Stromal cell of bone marrow (primary cell): Measurements from ENCODE around the gene PDXP.

Source experiments
- DNase-seq: peaks from one replicate; pipeline ENCODE4 v3.0.0-alpha.2; 2012; ENCODE audit warnings: low read depth

PDXP gene

GRCh38 chr22:37697538-37697835 is 39.0 kb downstream of the PDXP start:
- no peak for DNase-seq

GRCh38 chr22:37701141-37701786 is 42.7 kb downstream of the PDXP start:
- DNase-seq, result no peak

- DNase-seq, result no peak
Observed at GRCh38 chr22:37703906-37704305, 45.4 kb downstream of the PDXP start.

GRCh38 chr22:37704645-37705044 is 46.1 kb downstream of the PDXP start:
- no peak for DNase-seq

- no peak for DNase-seq
Observed at GRCh38 chr22:37705205-37705604, 46.7 kb downstream of the PDXP start.

DNA sequence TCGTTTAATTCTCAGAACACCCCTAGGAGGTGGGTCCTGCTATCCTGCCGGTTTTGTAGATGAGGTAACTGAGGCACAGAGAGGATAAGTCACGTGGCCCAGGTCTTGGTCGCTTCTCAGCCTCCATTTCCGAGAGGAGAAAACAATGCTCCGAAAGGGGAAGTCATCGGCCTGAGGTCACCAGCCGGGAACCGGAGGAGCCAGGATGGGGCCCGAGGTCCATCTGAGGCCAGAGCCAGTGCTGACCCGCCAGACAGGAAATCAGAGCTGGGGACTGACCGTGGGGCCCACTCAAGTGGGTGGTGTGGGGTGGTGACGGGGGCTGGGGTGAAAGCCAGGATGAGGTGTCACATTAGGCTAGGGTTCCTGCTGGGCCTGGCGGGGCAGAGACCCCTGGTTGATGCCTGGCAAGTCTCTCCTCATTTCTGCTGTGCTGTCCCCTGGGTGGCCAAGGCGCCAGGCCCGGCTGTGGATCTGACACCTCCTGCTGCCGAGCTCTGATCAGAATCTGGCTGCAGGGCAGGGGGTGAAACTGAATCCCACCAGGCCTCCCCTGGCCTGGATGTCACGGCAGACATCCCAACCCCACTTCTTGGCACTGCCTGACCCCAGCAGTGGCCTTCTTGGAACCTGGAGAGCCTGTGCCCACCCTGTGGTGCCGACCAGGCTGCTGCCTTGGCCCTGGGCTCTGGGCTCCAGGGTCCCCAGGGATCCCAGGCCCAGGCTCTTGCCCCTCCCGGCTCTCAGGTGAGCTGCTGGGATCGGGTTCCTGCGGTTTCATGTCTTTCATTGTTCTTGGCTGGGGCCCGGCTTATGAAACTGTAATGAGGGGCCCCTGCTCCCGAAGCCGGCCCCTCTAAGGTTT is 50.3 kb downstream of the PDXP start:
- DNase-seq, result no peak

DNA sequence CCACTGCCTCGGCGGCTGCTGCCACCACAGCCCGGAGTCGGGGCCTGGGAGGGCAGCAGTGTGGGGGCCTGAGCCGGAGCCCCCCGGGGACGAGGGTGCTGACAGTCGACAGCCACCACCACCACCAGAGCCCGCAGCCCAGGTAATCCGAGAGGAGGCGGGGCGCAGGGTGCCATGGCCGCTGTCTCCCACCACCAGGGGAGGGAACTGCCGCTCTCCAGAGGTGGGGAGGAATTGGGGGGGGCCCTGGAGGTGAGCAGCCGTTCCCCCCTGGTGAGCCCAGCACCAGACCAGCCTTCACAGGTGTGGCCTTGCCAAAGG is 50.9 kb downstream of the PDXP start:
- DNase-seq, result no peak

DNA sequence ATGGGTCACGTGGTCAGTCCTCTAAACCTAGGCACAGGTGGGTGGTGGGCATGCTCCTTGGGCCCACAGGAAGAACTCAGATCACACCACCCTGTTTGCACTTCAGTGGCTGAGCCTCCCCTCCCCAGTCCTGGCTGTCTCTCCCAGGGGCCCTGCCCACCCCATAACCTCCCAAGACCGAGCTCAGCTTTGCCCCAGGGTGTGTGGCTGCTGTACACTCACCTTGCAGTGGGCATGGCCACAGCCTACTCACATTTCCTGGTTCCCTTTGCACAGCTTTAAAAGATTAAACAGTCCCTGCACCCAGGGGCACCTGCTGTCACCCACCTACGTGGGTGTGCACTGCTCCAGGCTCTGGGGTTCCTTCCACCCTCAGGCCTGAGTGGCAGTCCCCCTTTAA is 52.2 kb downstream of the PDXP start:
- DNase-seq, result no peak

DNA sequence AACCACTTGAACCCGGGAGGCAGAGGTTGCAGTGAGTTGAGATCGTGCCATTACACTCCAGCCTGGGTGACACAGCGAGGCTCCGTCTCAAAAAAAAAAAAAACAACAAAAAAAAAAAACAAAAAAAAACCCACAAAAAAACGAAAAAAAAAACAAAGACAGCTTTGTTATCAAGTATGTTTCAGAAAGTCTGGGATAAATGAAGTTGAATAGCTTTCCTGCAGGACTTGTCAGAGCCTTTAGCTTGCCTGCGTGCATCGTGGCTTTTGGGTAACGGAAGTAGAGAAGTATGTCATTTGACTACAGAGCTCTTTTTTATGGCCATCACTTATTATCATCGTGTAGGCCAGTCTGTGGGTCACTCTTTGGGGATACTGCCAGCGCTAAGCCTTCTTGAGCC is 53.0 kb downstream of the PDXP start:
- DNase-seq, result no peak

DNA sequence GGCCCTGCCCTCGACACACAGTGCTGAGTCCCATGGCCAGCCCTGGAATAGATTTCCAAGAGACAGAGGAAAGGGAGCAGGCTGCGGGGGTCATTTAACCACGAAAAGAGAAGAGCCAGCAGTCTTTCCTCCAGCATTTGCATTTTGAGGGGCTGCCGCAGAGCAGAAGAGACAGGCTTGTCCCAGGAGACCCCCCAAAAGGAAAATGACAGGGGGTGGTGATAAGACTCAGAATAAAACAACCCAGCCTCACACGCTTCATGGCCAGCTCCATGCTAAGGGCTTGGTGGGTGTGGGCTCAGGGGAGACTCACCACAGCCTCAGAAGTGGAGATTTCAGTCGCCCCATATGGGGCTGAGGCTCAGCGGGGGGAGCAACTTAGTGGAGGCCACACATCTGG is 55.2 kb downstream of the PDXP start:
- DNase-seq, result no peak

GRCh38 chr22:37714634-37715033 is 56.1 kb downstream of the PDXP start:
- no peak for DNase-seq

DNA sequence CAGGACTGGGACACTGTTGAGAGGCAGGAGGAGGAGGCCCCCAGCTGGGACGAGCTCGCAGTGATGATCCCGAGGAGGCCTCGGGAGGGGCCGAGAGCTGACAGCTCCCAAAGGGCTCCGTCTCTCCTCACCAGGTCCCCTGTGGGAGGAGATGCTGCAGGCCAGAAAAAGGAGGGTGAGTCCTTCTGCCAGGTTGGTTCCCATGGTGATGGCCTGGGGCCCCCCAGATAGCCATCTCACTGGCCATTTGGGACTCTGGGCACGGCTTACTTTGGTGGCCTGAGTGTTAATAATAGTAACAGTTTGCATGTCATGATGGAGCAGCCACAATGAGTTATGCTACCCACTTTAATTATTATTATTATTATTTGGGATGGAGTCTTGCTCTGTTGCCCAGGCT is 57.2 kb downstream of the PDXP start:
- no peak for DNase-seq
